HG03521 (cell line): ENCODE data around the gene FANCD2.
"Not testable (repeated sequence)": the region's sequence is repeated elsewhere in the genome, so short reads cannot be mapped to it uniquely, and the experiment has no call there.

Source experiments
- ATAC-seq: cut with Tn5 transposase; IDR thresholded peaks from one replicate; pipeline ENCODE4 v1.9.1; 2021; ENCODE audit warnings: mild to moderate bottlenecking, moderate library complexity; ENCODE audit not compliant: unreplicated experiment

The FANCD2 gene

DNA sequence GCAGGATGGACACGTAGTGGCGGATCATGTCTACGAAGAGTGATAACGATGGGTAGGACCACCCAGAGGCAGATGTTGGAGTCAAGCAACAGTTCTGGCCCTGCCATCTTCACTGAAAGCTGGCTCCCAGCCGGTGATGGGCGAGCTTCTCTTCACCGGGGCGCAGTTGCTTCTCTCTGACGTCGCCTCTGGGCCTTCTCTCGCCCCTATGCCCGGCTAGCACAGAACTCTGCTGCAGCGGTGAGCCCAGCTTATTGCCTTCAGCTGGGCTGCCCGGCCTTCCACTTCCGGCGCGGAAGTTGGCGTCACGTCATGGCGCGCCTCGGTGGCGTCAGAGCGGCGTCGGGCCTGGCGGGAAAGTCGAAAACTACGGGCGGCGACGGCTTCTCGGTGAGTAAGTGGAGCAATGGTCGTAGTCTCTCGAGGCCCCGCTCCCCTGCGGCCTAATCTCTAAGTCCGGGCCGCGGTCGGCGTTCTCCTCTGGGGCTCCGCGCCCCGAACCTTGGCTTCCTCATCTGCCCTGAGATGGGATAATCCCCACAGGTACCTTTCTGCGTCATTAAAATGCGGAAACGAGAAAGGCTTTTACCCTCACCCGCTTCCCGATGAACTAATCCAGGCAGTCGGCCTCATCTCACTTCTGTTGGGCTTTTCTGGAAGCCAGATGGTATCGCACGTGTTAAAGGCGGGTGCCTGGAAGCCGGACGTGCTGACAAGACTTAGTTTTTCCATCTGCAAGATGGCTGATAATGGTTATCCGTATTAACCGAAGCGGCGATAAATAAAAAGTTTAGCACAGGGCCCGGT is at the start of gene FANCD2:
Gene FANCD2, plus strand, starts transcription at position 354 of the 807 bp plus-strand sequence. CDS start 2,221 bp downstream, outside the sequence.
- peak; percentile 95 for ATAC-seq

- no peak for ATAC-seq
Observed at GRCh38 chr3:9976721-9977709, 49.2 kb upstream of the FANCD2 start.

GRCh38 chr3:9978710-9979305 is 47.4 kb upstream of the FANCD2 start:
- ATAC-seq = no peak

GRCh38 chr3:9980251-9980650 is 46.0 kb upstream of the FANCD2 start:
- ATAC-seq = no peak

DNA sequence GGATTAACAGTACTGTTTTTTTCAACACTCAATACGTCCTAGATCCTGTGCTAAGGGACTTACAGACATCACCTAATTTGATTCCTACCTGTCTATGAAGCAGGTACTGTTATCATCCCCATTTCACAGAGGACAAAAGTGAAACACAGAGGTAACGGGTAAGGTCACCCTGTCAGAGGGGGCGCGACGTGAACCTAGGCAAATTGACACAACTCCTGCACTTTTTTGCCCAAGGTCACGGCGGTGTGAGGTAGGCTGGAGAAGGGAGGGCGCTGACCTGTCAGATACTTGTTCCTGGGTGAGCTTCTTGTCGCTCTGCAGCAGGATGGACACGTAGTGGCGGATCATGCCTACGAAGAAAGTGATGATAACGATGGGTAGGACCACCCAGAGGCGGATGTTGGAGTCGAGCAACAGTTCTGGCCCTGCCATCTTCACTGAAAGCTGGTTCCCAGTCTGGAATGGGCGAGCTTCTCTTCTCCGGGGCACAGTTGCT is 40.0 kb upstream of the FANCD2 start:
- peak; percentile 35 for ATAC-seq

- no peak for ATAC-seq
Observed at GRCh38 chr3:9994086-9994844, 32.0 kb upstream of the FANCD2 start.

DNA sequence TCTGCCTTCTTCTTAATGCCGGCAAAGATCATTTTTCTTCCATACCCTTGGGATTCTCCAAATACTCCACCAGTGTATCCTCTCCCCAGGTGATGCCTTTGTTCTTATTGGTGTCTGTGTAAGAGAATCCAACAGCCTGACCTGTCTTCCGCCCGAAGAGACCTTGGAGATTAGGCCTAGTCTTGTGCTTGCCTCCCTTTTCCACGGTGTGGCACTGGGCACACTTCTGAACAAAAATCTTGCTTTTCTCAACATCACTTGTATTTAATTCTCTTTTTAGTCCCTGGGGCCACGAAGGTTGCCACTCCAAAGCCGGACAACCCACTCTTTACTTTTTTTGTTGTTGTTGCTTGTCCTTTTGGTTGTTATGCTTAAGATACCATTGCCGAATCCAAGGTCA is 25.6 kb upstream of the FANCD2 start:
- no peak for ATAC-seq

DNA sequence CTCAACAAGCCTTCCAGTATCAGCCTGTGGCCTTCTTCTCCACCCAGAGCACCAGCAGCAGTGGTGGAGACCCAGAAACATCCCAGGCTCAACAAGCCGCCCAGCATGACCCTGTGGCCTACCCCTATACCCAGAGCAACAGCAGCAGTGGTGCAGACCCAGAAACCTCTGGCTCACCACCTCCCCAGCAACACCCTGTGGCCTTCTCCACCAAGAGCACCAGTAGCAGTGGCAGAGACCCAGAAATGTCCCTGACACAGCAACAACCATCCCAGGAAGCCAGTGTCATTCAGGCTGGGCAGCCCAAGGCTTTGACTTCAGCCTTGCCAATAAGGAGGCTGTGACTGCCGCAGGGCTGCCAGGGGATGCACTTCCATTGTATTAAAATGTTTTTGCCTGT is 23.3 kb upstream of the FANCD2 start:
- ATAC-seq = no peak

DNA sequence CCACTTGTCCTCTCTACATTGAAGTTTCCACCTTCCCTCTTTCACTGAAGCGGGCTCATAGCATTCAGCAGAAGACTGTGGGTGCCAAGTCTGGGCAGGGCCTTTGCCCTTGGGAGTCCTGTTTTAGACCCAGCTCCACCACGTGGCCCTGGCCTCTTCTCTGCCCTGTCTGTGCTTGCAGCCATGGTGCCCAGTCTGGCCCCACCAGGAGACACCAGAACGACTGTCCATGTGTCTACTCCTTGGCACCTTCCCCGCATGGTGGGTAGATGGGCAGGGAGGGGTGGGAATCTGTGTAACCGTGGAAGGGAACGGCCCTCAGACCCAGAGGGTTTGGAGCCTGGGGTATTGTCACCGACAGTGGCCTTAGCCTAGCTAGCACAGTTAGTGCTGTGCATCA is 21.7 kb upstream of the FANCD2 start:
- ATAC-seq = no peak

- no peak for ATAC-seq
Observed at GRCh38 chr3:10004960-10005564, 21.2 kb upstream of the FANCD2 start.

DNA sequence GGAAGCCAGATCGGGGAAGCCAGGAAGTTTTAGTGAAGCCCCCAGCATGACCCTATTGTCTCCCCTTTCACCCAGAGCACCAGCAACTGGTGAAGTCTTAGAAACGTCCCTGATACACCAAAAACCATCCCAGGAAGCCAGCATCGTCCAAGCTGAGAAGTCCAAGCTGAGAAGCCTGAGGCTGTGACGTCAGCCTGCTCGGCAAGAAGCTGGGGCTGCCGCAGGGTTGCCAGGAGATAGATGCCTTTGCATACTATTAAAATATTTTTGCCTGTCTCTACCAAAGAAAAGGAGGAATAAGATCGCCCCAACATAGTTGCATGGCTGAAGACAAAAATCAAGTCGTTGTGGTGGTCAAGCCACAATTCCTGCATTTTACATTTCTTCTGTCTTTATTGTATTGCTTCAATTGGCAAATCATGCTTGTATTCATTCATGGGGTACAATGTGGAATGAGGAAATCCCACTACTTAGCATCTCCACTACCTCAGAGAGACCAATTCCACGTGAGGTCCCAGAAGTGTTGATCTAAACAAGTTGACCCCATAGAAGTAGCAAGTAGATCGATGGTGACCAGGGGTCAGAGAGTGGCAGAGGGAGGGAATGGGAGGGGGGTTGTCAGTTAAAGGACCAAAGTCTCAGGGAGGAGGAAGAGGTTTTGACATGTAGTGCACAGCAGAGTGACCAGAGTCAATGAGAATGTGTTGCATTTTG is 20.0 kb upstream of the FANCD2 start:
- ATAC-seq = no peak

- ATAC-seq = no peak
Observed at GRCh38 chr3:10006762-10007090, 19.5 kb upstream of the FANCD2 start.

- no peak for ATAC-seq
Observed at GRCh38 chr3:10007126-10007782, 19.0 kb upstream of the FANCD2 start.

GRCh38 chr3:10008216-10008587 is 18.0 kb upstream of the FANCD2 start:
- ATAC-seq = not testable (repeated sequence)

GRCh38 chr3:10008588-10009344 is 17.5 kb upstream of the FANCD2 start:
- ATAC-seq = peak; percentile 58

DNA sequence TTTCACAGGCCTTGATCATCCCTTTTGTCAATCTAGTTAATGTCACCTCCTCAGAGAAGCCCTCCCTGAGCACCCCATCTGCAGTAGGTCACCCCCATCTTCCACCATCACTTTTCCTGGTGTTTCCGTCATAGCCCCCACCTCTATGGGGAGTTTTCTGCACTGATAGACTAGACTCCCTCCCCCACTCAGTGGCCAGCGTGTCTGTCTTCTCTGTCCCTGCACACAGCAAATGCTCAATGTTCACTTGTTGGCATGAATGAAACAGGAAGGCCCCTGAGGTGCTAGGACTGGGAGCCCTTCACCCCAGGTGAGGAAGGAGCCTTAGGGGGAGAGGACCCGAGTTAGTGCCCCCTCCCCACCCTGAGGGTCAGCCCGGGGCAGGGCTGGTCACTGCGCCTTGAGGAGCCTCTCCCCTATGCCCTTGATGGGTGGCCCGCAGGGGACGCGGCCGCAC is 15.8 kb upstream of the FANCD2 start:
- ATAC-seq = no peak

- ATAC-seq = peak; percentile 91
Observed at GRCh38 chr3:10010878-10011465, 15.3 kb upstream of the FANCD2 start.

DNA sequence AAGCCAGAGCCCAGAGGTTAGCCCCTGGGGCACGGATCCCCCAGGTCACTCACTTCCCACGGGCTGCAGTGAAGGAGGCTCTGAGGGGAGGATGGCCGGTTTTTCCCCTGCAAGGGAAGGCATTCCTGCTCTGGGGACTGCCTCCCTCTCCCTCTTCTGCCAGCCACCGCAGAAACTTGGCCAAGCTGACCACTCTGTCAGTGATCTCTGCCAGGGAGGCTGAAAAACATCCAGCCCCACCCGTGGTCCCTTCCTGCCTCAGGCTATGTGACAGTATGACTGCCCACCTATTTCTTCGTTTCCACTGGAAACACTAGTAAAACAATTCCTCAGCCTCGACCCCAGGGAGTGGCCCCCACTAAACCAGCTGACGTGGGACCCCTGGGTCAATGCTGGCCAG is 14.6 kb upstream of the FANCD2 start:
- no peak for ATAC-seq
